Inflammatory macrophage (primary cell): ENCODE data around the gene SWT1.
"Not testable (repeated sequence)": the region's sequence is repeated elsewhere in the genome, so short reads cannot be mapped to it uniquely, and the experiment has no call there.

ENCODE experiments used
- DNase-seq, 2 donors: peaks; one replicate each; pipeline ENCODE4 v3.0.0-alpha.2; 2020 to 2022

Gene SWT1

DNA sequence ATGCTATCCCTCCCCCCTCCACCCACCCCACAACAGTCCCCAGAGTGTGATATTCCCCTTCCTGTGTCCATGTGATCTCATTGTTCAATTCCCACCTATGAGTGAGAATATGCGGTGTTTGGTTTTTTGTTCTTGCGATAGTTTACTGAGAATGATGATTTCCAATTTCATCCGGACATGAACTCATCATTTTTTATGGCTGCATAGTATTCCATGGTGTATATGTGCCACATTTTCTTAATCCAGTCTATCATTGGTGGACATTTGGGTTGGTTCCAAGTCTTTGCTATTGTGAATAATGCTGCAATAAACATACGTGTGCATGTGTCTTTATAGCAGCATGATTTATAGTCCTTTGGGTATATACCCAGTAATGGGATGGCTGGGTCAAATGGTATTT, 95.0 kb downstream of the SWT1 start:
- DNase-seq: not testable (repeated sequence)

GRCh38 chr1:185252404-185252803, 95.4 kb downstream of the SWT1 start:
- not testable (repeated sequence) for DNase-seq

DNA sequence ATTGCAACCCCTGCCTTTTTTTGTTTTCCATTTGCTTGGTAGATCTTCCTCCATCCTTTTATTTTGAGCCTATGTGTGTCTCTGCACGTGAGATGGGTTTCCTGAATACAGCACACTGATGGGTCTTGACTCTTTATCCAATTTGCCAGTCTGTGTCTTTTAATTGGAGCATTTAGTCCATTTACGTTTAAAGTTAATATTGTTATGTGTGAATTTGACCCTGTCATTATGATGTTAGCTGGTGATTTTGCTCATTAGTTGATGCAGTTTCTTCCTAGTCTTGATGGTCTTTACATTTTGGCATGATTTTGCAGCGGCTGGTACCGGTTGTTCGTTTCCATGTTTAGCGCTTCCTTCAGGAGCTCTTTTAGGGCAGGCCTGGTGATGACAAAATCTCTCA, 98.6 kb downstream of the SWT1 start:
- DNase-seq: not testable (repeated sequence)

DNA sequence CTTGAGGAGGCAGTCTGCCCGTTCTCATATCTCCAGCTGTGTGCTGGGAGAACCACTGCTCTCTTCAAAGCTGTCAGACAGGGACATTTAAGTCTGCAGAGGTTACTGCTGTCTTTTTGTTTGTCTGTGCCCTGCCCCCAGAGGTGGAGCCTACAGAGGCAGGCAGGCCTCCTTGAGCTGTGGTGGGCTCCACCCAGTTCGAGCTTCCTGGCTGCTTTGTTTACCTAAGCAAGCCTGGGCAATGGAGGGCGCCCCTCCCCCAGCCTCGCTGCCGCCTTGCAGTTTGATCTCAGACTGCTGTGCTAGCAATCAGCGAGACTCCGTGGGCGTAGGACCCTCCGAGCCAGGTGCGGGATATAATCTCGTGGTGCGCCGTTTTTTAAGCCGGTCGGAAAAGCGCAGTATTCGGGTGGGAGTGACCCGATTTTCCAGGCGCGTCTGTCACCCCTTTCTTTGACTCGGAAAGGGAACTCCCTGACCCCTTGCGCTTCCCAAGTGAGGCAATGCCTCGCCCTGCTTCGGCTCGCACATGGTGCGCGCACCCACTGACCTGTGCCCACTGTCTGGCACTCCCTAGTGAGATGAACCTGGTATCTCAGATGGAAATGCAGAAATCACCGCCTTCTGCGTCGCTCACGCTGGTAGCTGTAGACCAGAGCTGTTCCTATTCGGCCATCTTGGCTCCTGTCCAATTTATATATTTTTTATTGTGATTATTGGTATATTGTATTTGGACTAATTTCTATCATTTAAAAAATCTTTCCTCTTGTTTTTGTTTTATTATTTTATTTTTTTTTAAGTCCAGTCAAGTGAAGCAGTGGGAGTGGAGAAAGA, 100.4 kb downstream of the SWT1 start:
- not testable (repeated sequence) for DNase-seq

DNA sequence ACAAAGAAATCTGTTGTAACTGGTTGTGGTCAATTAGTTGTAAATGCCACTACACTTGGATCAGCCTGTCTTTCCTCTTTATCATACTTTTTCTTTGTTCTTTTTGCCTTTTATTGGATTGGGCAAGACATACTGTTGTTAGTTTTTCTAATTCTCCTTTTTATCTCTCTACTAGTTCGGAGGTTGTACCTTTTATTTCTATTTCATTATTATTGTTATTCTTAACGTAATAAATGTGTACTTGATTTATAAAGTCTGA, 100.9 kb downstream of the SWT1 start:
- DNase-seq: no peak

- DNase-seq: no peak
Observed at GRCh38 chr1:185258676-185259075, 101.7 kb downstream of the SWT1 start.

DNA sequence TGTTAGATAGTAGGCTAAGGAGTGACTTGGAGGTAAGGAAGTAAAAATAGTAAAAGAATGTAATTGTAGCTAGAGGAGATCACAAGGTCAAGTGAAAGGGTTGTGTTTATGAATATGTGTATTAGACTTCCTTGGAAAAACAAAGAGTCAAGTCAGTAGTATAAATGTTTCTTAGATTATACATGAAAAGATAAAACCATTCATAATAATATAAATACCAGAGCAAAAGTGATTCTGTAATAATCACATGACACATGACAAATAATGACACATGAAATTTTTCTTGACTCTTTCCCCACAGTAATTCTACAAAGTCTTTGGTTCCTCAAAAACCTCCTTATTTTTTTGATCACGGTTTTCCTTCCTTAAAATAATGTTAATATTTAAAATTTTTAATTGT, 103.6 kb downstream of the SWT1 start:
- DNase-seq: peak; percentile 29 to 84

GRCh38 chr1:185262151-185262550, 105.2 kb downstream of the SWT1 start:
- no peak for DNase-seq

DNA sequence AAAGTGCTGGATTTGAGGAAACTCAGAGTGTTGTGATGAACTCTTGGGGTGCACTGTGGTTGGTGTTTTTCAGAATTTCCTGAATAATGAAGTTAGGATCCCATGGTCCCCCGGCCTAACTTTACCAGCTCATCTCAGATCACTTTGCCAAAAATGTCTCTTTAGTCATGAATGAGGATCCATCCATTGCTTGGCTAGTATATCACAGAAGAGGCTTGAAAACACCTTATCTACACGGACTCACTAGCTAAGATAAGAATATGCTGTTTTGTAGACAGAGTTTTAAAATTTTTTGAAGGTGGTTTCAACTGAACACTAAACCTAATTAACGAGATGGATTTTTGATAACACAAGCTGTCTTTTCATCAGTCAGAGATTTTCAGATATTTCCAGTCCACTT, 106.3 kb downstream of the SWT1 start:
- no peak for DNase-seq

DNA sequence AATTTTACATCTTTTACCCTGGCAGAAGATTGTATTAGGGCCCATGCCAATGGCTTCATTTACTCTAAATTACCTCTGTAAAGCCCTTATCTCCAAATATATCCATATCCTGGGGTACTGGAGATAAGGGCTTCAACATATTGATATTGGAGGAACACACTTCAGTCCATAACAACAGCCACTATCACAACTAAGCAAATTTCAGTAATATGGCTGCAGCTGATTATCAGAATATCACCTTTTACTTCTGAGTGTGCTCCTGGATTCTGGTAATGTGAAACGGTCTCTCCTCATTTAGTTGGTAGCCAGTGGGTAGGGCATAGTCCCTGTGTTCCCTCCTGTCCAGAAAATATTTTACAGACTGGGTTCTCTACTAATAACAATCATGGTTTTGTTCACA, 106.8 kb downstream of the SWT1 start:
- no peak for DNase-seq

- DNase-seq: no peak
Observed at GRCh38 chr1:185265314-185265713, 108.3 kb downstream of the SWT1 start.

DNA sequence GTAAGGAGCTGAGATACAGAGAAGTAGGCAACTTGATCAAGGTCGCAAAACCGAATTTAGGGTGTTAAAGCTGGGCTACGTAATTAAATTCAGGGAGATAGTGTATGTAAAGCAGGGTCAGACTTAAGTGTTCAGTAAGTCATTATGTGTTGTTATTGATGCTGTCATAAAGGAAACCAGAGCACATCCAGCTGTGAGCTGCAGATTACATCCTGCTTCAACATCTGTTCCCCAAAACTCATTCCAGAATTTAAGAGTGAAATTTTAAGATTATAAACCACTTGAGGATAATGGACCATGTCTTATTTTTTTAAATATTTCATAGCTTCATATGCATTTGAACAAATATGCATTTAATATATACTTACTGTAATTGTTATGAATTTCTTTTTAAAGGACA, 110.3 kb downstream of the SWT1 start:
- no peak for DNase-seq

DNA sequence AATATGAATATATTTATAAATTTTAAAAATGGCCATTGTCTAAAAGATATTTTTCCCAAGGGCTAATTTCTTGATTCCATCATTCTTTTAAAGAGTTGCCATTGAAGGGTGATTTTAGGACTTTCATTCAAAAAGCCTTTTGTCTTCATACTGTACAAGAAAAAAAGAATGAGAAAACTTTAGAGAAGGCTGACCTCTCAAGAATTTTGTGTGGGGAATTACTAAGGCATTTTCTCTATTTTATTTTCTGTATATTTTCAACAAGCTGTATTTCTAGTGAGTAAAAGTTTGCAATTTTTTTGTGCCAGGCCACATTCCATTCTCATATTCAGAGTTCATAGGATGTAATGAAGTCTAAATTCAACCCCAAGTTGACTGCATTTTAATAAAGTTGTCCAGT, 110.7 kb downstream of the SWT1 start:
- DNase-seq: no peak

DNA sequence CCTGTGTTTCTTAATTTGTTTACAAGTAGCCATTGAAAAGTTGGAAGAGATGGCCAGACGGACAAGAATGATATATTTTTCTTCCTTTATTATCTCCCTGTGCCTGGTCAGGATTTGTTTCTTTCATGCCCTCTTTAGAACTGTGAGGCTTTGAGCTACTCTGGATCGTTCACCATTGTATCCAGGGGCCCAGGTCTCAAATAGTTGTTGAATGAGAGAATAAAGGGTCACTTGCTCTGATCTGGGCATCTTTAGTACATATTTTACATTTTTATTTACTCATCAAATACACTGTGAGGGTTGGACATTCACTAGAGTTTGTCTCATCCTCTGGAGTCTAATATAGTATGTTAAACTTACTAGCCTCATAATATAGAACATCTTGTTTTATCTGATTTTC, 111.4 kb downstream of the SWT1 start:
- no peak for DNase-seq

DNA sequence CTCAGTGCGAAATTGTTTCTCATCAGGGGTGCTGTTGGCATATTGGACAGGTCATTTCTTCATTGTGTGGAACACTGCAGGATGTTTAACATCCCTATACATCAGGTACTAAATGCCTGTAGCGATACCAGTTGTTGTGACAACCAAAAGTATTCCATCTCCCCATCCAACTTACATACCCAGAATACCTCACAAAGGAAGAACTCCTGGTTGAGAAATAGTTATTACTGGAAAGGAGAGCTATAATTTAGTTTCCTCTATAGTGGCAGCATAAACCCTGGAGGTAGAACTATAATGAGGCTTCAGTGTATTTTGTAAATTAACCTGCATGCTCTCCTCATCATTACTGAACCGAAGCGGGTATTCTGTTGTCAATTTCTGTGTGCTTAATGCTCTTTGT, 115.0 kb downstream of the SWT1 start:
- no peak for DNase-seq

GRCh38 chr1:185279571-185279970, 122.6 kb downstream of the SWT1 start:
- DNase-seq: no peak

GRCh38 chr1:185280589-185280988, 123.6 kb downstream of the SWT1 start:
- DNase-seq: no peak

GRCh38 chr1:185281245-185281644, 124.3 kb downstream of the SWT1 start:
- DNase-seq: no peak

DNA sequence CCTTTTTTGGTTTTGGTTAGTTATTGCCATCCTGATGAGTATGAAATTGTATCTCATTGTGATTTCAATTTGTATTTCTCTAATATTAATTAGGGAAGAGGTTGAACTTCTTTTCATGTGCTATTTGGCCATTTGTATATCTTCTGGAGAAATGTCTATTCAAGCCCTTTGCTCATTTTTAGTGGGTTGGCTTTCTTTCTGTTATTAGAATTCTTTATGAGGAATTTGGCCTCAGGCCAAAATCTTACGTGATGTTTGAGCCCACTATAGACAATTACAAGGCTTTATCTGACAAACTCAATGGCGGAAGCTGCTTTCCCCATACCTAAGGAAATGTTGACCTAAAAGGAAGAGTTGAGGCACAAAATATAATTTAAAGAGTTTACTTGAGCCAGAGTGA, 127.1 kb downstream of the SWT1 start:
- DNase-seq: no peak

GRCh38 chr1:185284533-185285276, 127.7 kb downstream of the SWT1 start:
- DNase-seq: no peak

GRCh38 chr1:185287451-185287850, 130.5 kb downstream of the SWT1 start:
- no peak for DNase-seq

GRCh38 chr1:185288435-185288834, 131.5 kb downstream of the SWT1 start:
- no peak for DNase-seq

DNA sequence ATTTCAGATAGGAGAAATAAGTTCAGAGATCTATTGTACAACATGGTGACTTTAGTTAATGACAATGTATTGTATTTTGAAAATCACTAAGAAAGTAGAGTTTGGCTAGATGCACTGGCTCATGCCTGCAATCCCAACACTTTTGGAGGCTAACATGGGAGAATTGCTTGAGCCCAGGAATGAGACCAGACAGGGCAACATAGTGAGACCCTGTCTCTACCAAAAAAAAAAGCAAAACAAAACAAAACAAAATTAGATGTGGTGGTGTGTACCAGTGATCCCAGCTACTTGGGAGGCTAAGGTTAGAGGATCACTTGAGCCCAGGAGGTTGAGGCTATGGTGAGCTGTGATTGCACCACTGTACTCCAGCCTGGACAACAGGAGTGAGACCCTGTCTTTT, 132.9 kb downstream of the SWT1 start:
- no peak for DNase-seq

DNA sequence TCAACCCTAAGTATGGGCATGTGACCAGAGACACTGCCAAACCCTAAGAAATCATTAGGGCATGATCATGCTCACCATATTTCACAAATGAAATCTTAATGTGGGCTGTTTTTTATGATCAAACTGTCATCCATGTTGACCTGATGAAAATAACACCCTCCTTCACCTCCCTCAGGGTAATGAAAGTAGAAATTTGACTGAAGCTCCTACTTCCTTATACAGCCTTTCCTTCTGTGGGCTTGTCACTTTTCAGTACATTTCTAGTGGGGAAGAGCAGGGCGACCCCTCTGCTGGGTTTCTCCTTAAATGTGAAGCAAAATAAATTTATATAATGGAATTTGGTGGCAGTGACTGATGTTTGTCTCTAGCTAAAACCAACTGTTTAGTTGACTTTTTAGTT, 134.2 kb downstream of the SWT1 start:
- no peak for DNase-seq

DNA sequence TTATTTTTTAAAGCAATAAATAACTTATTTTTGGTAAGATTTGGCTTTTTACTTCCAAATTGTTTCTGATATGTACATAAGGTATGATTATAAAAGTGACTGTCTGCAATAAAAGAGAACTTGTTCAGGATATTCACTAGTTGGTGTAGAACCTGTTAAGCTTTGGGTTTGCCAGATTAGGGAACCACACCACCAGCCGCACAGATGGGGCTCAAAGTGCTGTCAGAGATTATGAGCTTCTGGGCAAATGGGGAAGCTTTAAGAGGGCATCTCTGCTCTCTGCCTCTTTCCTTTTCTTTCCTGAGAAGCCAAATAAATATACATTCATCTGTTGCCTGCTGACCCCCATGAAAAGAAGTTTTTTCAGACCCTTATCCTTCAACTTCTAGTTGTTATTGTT, 134.7 kb downstream of the SWT1 start:
- peak; percentile 27 to 50 for DNase-seq
